Measurements from ENCODE around the gene EIF4G3. TPM values are rescaled to one million over a fixed set of nuclear protein-coding genes. Genes with fewer than 3 reads are reported as not detected.

EIF4G3 gene
- polyA plus RNA-seq, 1 of the 3 experiments (the other 2 are of a cell fraction) = 32.0 TPM

- ChIA-PET CTCF (interaction anchor here (1.3 kb wide), 1 partner anchor 136 kb away, joined by 3 read pairs; the partner anchor contains the start of gene SH2D5), POLR2A (no interaction called here)
- no peak overlapping the region for H3K27ac ChIP-seq (ENCODE audit: low read depth in 2 of 2, low read length in 1 of 2)
- H3K27me3 ChIP-seq (ENCODE audit: insufficient read depth) = no peaks in the 10 kb centered on the region
- H2AFZ ChIP-seq (ENCODE audit: low read depth) = no peak overlapping the region
- WGBS (ENCODE audit: low lambda C conversion rate) = 97% methylated on average over 2 of the region's 2 CpGs
- H3K4me3 ChIP-seq (ENCODE audit: low read depth in 2 of 2, low read length in 1 of 2) = no peak overlapping the region
- H3K9me3 ChIP-seq = no peaks in the 10 kb centered on the region
- H3K9ac ChIP-seq = no peak overlapping the region
- DNase-seq = no peak
- no peaks in the 10 kb centered on the region for H3K4me1 ChIP-seq (ENCODE audit: control insufficient read depth in 1 of 2, insufficient read depth in 2 of 2, low read depth in 1 of 2, low read length in 1 of 2)
- no peak overlapping the region for H3K4me2 ChIP-seq
- H3K79me2 ChIP-seq (ENCODE audit: insufficient read depth) = no peaks in the 10 kb centered on the region
- no peaks in the 10 kb centered on the region for H4K20me1 ChIP-seq (ENCODE audit: insufficient read depth)
- H3K36me3 ChIP-seq (replicated peaks in 1 of 2; ENCODE audit: control insufficient read depth in 1 of 2, insufficient read depth in 2 of 2, low read length in 1 of 2) = peaks cover 32 to 37% of the 10 kb centered on the region in 2 experiments
- no peak for TF ChIP-seq IRF3 (IDR thresholded peaks at IDR 0.05; ENCODE audit: low read depth, low read length)
- no peak for TF ChIP-seq TEAD4 (IDR thresholded peaks at IDR 0.05; ENCODE audit: borderline replicate concordance, insufficient read depth)
- no peak for TF ChIP-seq FOXJ3 (CRISPR knock-in tag; IDR thresholded peaks at IDR 0.05)
- TF ChIP-seq USF1 (IDR thresholded peaks at IDR 0.05; ENCODE audit: borderline replicate concordance, low read depth) = no peak
- no peak for TF ChIP-seq TCF12 (IDR thresholded peaks at IDR 0.05)
- TF ChIP-seq FOXM1 (IDR thresholded peaks at IDR 0.05; ENCODE audit: low read depth) = no peak
- TF ChIP-seq RAD21 (IDR thresholded peaks at IDR 0.05; ENCODE audit: low read length) = no peak
- TF ChIP-seq GATA2 (CRISPR knock-in tag; IDR thresholded peaks at IDR 0.05) = no peak
- no peak for TF ChIP-seq MXI1 (IDR thresholded peaks at IDR 0.05; ENCODE audit: low read depth, low read length)
- no peaks in the 10 kb centered on the region for H3F3A ChIP-seq (replicated peaks; ENCODE audit: insufficient read depth)
- no peaks in the 10 kb centered on the region for H3K9me2 ChIP-seq
Observed at GRCh38 chr1:20868263-20868662, 308.4 kb downstream of the EIF4G3 start.

DNA sequence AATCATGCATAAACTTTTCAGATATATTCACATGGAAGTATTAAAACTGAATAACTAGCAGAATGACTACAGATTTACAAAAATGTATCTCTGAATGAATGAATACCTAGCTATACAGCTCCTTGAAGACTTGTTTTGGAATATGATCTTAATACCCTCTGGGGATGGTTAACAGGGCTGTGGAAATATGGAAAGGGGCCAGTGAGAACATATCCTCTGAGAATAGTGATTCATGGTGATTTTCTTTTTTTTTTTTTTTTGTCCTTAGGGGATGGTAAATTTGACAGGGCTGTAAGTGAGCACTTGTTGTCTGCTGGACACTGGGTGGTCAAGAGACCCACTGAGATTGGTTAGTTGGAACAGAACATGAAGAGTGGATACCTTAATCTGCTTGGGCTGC, 308.9 kb downstream of the EIF4G3 start:
- CTCF ChIA-PET = interaction anchor here (1.3 to 1.5 kb wide), 2 partner anchors 135 to 327 kb away, joined by 3 to 5 read pairs; partner anchors contain the start of gene SH2D5
- no peaks in the 10 kb centered on the region for H4K20me1 ChIP-seq (ENCODE audit: insufficient read depth)
- H3K36me3 ChIP-seq (replicated peaks in 1 of 2; ENCODE audit: control insufficient read depth in 1 of 2, insufficient read depth in 2 of 2, low read length in 1 of 2) = peaks cover 32 to 37% of the 10 kb centered on the region in 2 experiments
- no peaks in the 10 kb centered on the region for H3K9me2 ChIP-seq
- no peaks in the 10 kb centered on the region for H3K9me3 ChIP-seq
- H3F3A ChIP-seq (replicated peaks; ENCODE audit: insufficient read depth) = no peaks in the 10 kb centered on the region
- H2AFZ ChIP-seq (ENCODE audit: low read depth) = no peak overlapping the region
- POLR2A ChIA-PET = no interaction called here
- TF ChIP-seq EP300 (IDR thresholded peaks at IDR 0.05; ENCODE audit: borderline replicate concordance in 1 of 2, low read depth in 1 of 2, low read length in 1 of 2) (no peak), RAD21 (IDR thresholded peaks at IDR 0.05; ENCODE audit: low read length) (no peak), MEF2A (IDR thresholded peaks at IDR 0.05; ENCODE audit: borderline replicate concordance, low read depth) (no peak), NRF1 (IDR thresholded peaks at IDR 0.05; ENCODE audit: low read depth, low read length) (no peak), YY1 (IDR thresholded peaks at IDR 0.05; ENCODE audit: low read depth) (no peak), TAF1 (IDR thresholded peaks at IDR 0.05; ENCODE audit: borderline replicate concordance, low read depth, low read length) (no peak), USF2 (IDR thresholded peaks at IDR 0.05; ENCODE audit: borderline replicate concordance, low read depth, low read length) (no peak), FOXM1 (IDR thresholded peaks at IDR 0.05; ENCODE audit: low read depth) (no peak), JUND (IDR thresholded peaks at IDR 0.05) (no peak), FOSL2 (IDR thresholded peaks at IDR 0.05; ENCODE audit: borderline replicate concordance, low read depth) (no peak), EZH2phosphoT487 (IDR thresholded peaks at IDR 0.05; ENCODE audit: borderline replicate concordance, low read depth) (no peak), SMC3 (IDR thresholded peaks at IDR 0.05; ENCODE audit: low read depth, low read length) (no peak)
- H3K4me2 ChIP-seq = no peak overlapping the region
- no peak overlapping the region for H3K27ac ChIP-seq (ENCODE audit: low read depth in 2 of 2, low read length in 1 of 2)
- no peak overlapping the region for H3K9ac ChIP-seq
- no peaks in the 10 kb centered on the region for H3K27me3 ChIP-seq (ENCODE audit: insufficient read depth)
- H3K4me1 ChIP-seq (ENCODE audit: control insufficient read depth in 1 of 2, insufficient read depth in 2 of 2, low read depth in 1 of 2, low read length in 1 of 2) = no peaks in the 10 kb centered on the region
- no peak for DNase-seq
- no peak overlapping the region for H3K4me3 ChIP-seq (ENCODE audit: low read depth in 2 of 2, low read length in 1 of 2)
- H3K79me2 ChIP-seq (ENCODE audit: insufficient read depth) = no peaks in the 10 kb centered on the region
